Measurements from ENCODE around the gene MRPL48.
A peak's percentile ranks its signal among the peaks of the same experiment; 100 is the strongest.

Gene MRPL48

GRCh38 chr11:73759610-73760134, 28.0 kb upstream of the MRPL48 start:
- Histone ChIP-seq H3K4me1 (no peaks in the 10 kb centered on the region), H3K4me3 (ENCODE audit: low read depth, low read length) (peak overlapping the region; percentile 81), H3K9me3 (ENCODE audit: control insufficient read depth, low read length) (no peaks in the 10 kb centered on the region), H3K79me2 (peaks cover 28% of the 10 kb centered on the region), H2AFZ (peak overlapping the region; percentile 83), H3K9ac (peak overlapping the region; percentile 84), H3K36me3 (ENCODE audit: control insufficient read depth, insufficient read depth, low read length) (no peaks in the 10 kb centered on the region), H3K27ac (peak overlapping the region; percentile 87), H3K27me3 (ENCODE audit: control insufficient read depth, insufficient read depth, low read length) (no peaks in the 10 kb centered on the region), H3K4me2 (ENCODE audit: low read length) (peak overlapping the region; percentile 87)
- no peak for TF ChIP-seq CTCF (IDR thresholded peaks at IDR 0.05)

GRCh38 chr11:73760135-73760678, 27.5 kb upstream of the MRPL48 start:
- Histone ChIP-seq H3K4me2 (ENCODE audit: low read length) (peak overlapping the region; percentile 87), H3K4me1 (no peaks in the 10 kb centered on the region), H3K79me2 (peaks cover 25% of the 10 kb centered on the region), H3K9me3 (ENCODE audit: control insufficient read depth, low read length) (no peaks in the 10 kb centered on the region), H3K27ac (peak overlapping the region; percentile 87), H3K4me3 (ENCODE audit: low read depth, low read length) (peak overlapping the region; percentile 81), H3K9ac (peak overlapping the region; percentile 84), H2AFZ (peak overlapping the region; percentile 83), H3K27me3 (ENCODE audit: control insufficient read depth, insufficient read depth, low read length) (no peaks in the 10 kb centered on the region), H3K36me3 (ENCODE audit: control insufficient read depth, insufficient read depth, low read length) (no peaks in the 10 kb centered on the region)
- no peak for TF ChIP-seq CTCF (IDR thresholded peaks at IDR 0.05)

- TF ChIP-seq CTCF (IDR thresholded peaks at IDR 0.05), result peak; percentile 21
- H3K79me2 ChIP-seq, result peaks cover 21% of the 10 kb centered on the region
- H2AFZ ChIP-seq, result peak within 1 kb of the TSS; percentile 83
- H3K36me3 ChIP-seq (ENCODE audit: control insufficient read depth, insufficient read depth, low read length), result no peaks in the 10 kb centered on the region
- H3K4me2 ChIP-seq (ENCODE audit: low read length), result peak within 1 kb of the TSS; percentile 87
- H3K27ac ChIP-seq, result peak within 1 kb of the TSS; percentile 87
- no peaks in the 10 kb centered on the region for H3K27me3 ChIP-seq (ENCODE audit: control insufficient read depth, insufficient read depth, low read length)
- H3K4me1 ChIP-seq, result no peaks in the 10 kb centered on the region
- no peaks in the 10 kb centered on the region for H3K9me3 ChIP-seq (ENCODE audit: control insufficient read depth, low read length)
- H3K9ac ChIP-seq, result peak within 1 kb of the TSS; percentile 84
- H3K4me3 ChIP-seq (ENCODE audit: low read depth, low read length), result peak within 1 kb of the TSS; percentile 81
Measured at GRCh38 chr11:73760679-73761402, 26.8 kb upstream of the MRPL48 start, which contains the start of gene RAB6A. Gene RAB6A, minus strand, starts transcription at chr11:73761074. Its CDS starts 439 bp downstream, at chr11:73760635.

- Histone ChIP-seq H3K27me3 (ENCODE audit: control insufficient read depth, insufficient read depth, low read length) (no peaks in the 10 kb centered on the region), H3K9me3 (ENCODE audit: control insufficient read depth, low read length) (no peaks in the 10 kb centered on the region), H3K4me2 (ENCODE audit: low read length) (peak overlapping the region; percentile 44), H3K36me3 (ENCODE audit: control insufficient read depth, insufficient read depth, low read length) (no peaks in the 10 kb centered on the region), H3K27ac (peak overlapping the region; percentile 48), H2AFZ (peak overlapping the region; percentile 68), H3K79me2 (peaks cover 18% of the 10 kb centered on the region), H3K9ac (no peak overlapping the region), H3K4me3 (ENCODE audit: low read depth, low read length) (peak overlapping the region; percentile 40), H3K4me1 (no peaks in the 10 kb centered on the region)
- TF ChIP-seq CTCF (IDR thresholded peaks at IDR 0.05), result no peak
Measured at GRCh38 chr11:73761403-73761945, 26.2 kb upstream of the MRPL48 start.

Data from parathyroid adenoma (tissue), 2 donors.